Measurements from ENCODE around the gene ZC3H7A. TPM values are rescaled to one million over a fixed set of nuclear protein-coding genes. Genes with fewer than 3 reads are reported as not detected.

ZC3H7A gene
- total and polyA plus RNA-seq, 2 of the 4 experiments (the other 2 are of a cell fraction): 22.2 to 53.9 TPM

DNA sequence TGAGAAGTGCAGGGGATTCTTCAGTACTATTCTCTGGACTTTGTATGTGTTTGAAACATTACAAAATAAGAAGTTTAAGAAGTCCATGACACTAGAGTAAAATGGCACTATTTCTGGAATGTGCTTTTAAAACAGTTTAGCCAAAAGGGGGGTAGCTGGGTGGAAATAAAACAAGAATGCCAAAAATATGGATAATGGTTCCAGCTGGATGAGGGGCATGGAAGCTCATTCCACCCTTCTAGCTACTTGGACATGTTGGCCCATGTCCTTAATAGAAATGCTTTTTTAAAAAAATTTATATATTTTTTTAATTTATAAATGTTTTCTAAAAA is 13.1 kb downstream of the ZC3H7A start:
- peak overlapping the region; percentile 97; the same call in 1 of the 2 replicates for H3K23ac ChIP-seq (ENCODE audit: low read depth, low read length)
- H3K9ac ChIP-seq (ENCODE audit: low read depth, low read length): peak overlapping the region; percentile 19; the same call in 1 of the 2 replicates
- no peak overlapping the region for H2AFZ ChIP-seq (replicated peaks; ENCODE audit: low read length, poor library complexity)
- intact Hi-C loops (cut with micrococcal nuclease): no loop called here
- TF ChIP-seq CEBPB (IDR thresholded peaks at IDR 0.05; ENCODE audit: low read depth, low read length): no peak
- TF ChIP-seq RAD21 (IDR thresholded peaks at IDR 0.05; ENCODE audit: low read length): no peak
- no peak for TF ChIP-seq RCOR1 (IDR thresholded peaks at IDR 0.05; ENCODE audit: insufficient replicate concordance, low read length)
- TF ChIP-seq SMC3 (IDR thresholded peaks at IDR 0.05; ENCODE audit: low read depth, low read length): no peak
- no peak for TF ChIP-seq CTCF (conservative IDR thresholded peaks at IDR 0.05; ENCODE audit: low read depth, low read length)
- no peak for TF ChIP-seq CHD1 (IDR thresholded peaks at IDR 0.05; ENCODE audit: low read depth, low read length)
- TF ChIP-seq MAZ (IDR thresholded peaks at IDR 0.05; ENCODE audit: borderline replicate concordance, low read depth, low read length): no peak
- no peak for TF ChIP-seq FOS (IDR thresholded peaks at IDR 0.05; ENCODE audit: low read depth, low read length)
- no peak for TF ChIP-seq MXI1 (IDR thresholded peaks at IDR 0.05; ENCODE audit: borderline replicate concordance, low read depth, low read length)
- no peak for TF ChIP-seq POLR2A (IDR thresholded peaks at IDR 0.05; ENCODE audit: low read depth, low read length)
- no peak for TF ChIP-seq BHLHE40 (IDR thresholded peaks at IDR 0.05; ENCODE audit: low read depth, low read length)
- TF ChIP-seq ELK1 (IDR thresholded peaks at IDR 0.05; ENCODE audit: borderline replicate concordance, low read depth, low read length): no peak
- no peak for TF ChIP-seq MAFK (IDR thresholded peaks at IDR 0.05; ENCODE audit: low read depth, low read length)
- no peak for TF ChIP-seq USF2 (IDR thresholded peaks at IDR 0.05; ENCODE audit: low read depth, low read length)
- no peak for TF ChIP-seq NFE2L2 (IDR thresholded peaks at IDR 0.05; ENCODE audit: low read depth, low read length)
- no peak for TF ChIP-seq RFX5 (IDR thresholded peaks at IDR 0.05; ENCODE audit: low read depth, low read length)
- no peak overlapping the region for H3K4me3 ChIP-seq (ENCODE audit: insufficient read depth, low read depth, low read length)
- peak overlapping the region; percentile 24; the same call in 1 of the 3 replicates for H2BK15ac ChIP-seq (ENCODE audit: low read depth, low read length)
- H3K18ac ChIP-seq (ENCODE audit: low read depth, low read length): peak overlapping the region; percentile 42
- peak overlapping the region; percentile 61 for H3K27ac ChIP-seq (ENCODE audit: insufficient read depth, low read length)
- H2BK5ac ChIP-seq (ENCODE audit: low read depth, low read length, poor library complexity, severe bottlenecking): peak overlapping the region; percentile 99
- no peak overlapping the region for H2AK9ac ChIP-seq (replicated peaks; ENCODE audit: low read depth, low read length, poor library complexity)
- H3K4me1 ChIP-seq (ENCODE audit: control insufficient read depth, insufficient read depth, low read length): peaks cover 27% of the 10 kb centered on the region
- H4K5ac ChIP-seq (ENCODE audit: low read depth, low read length): peak overlapping the region; percentile 1; the same call in 1 of the 2 replicates
- H4K8ac ChIP-seq (ENCODE audit: low read depth in 2 of 2, low read length in 2 of 2): peak overlapping the region in 1 of 2 experiments; percentile 95; a peak in 2 of 4 replicates
- peak overlapping the region; percentile 84 for H3K4me2 ChIP-seq (ENCODE audit: low read depth, low read length)
- peak; percentile 31 for ATAC-seq (ENCODE audit: low read depth)
- peak overlapping the region; percentile 67; the same call in 1 of the 2 replicates for H2BK20ac ChIP-seq (ENCODE audit: low read depth, low read length)
- peak overlapping the region; percentile 96 for H2BK120ac ChIP-seq (ENCODE audit: low read depth, low read length)
- peak overlapping the region; percentile 53 for H3K14ac ChIP-seq (replicated peaks; ENCODE audit: low read depth, low read length)
- peaks cover 22% of the 10 kb centered on the region for H4K20me1 ChIP-seq (ENCODE audit: insufficient read depth, low read length)
- no peaks in the 10 kb centered on the region for H3K9me3 ChIP-seq (ENCODE audit: control insufficient read depth, insufficient read depth, low read length)
- dilution Hi-C loops (cut with HindIII; ENCODE audit: low sequenced_read_pairs, unreplicated experiment): no loop called here
- ChIA-PET CTCF (no interaction called here), POLR2A (ENCODE audit: unreplicated experiment) (no interaction called here)
- peaks cover 11% of the 10 kb centered on the region for H3K9me1 ChIP-seq (ENCODE audit: insufficient read depth, low read length)
- H3K79me1 ChIP-seq (ENCODE audit: low read depth in 1 of 2, low read length in 2 of 2): peaks cover 15 to 71% of the 10 kb centered on the region in 2 experiments
- 0 out of 2 replicates have a peak, but pooled peaks cover 1% of the 10 kb centered on the region for H3K36me3 ChIP-seq (ENCODE audit: control insufficient read depth, insufficient read depth, low read length)
- H3K56ac ChIP-seq (ENCODE audit: extremely low read depth, insufficient read depth, low read length): peak overlapping the region; percentile 88; the same call in 1 of the 2 replicates
- DNase-seq: no peak
- peak overlapping the region; percentile 83 for H3K4ac ChIP-seq (ENCODE audit: low read depth, low read length)
- peak overlapping the region; percentile 36; the same call in 1 of the 2 replicates for H2AK5ac ChIP-seq (ENCODE audit: low read depth, low read length)
- no TSS peak for BruUV-seq (replicated peaks)
- peak overlapping the region; percentile 92; the same call in 1 of the 2 replicates for H4K91ac ChIP-seq (ENCODE audit: insufficient read depth, low read depth, low read length)
- H3K27me3 ChIP-seq (ENCODE audit: control insufficient read depth, insufficient read depth, low read length): no peaks in the 10 kb centered on the region
- in situ Hi-C loops (cut with MboI; ENCODE audit: low sequenced_read_pairs): no loop called here

Data from IMR-90 (cell line).